Fibroblast of lung (primary cell): Measurements from ENCODE around the gene HAPLN3. TPM values are rescaled to one million over a fixed set of nuclear protein-coding genes. Genes with fewer than 3 reads are reported as not detected.

ENCODE experiments used
- DNase-seq, 2 donors: peaks; one replicate each; pipeline versions ENCODE4 v3.0.0 to v3.0.0-alpha.2; 2010; ENCODE audit warnings: low read depth in 2 of 2
- H2AFZ ChIP-seq: 2 replicates; pipeline ENCODE4 v1.5.1; 2012; ENCODE audit warnings: low read length, control low read depth, inconsistent platforms
- H3K27ac ChIP-seq: 2 replicates; pipeline ENCODE4 v1.5.1; 2011; ENCODE audit warnings: low read length, control low read depth; ENCODE audit not compliant: insufficient read depth
- H3K27me3 ChIP-seq: 2 replicates; pipeline ENCODE4 v1.5.1; 2011; ENCODE audit warnings: mild to moderate bottlenecking, low read length; ENCODE audit not compliant: control insufficient read depth, insufficient read depth
- H3K36me3 ChIP-seq: 2 replicates; pipeline ENCODE4 v1.5.1; 2011; ENCODE audit warnings: low read length; ENCODE audit not compliant: control insufficient read depth, insufficient read depth
- H3K4me1 ChIP-seq: 2 replicates; pipeline ENCODE4 v1.5.1; 2011; ENCODE audit warnings: low read length; ENCODE audit not compliant: control insufficient read depth, insufficient read depth; ENCODE audit errors: extremely low read depth
- H3K4me2 ChIP-seq: 2 replicates; pipeline ENCODE4 v1.5.1; 2011; ENCODE audit warnings: low read length, control low read depth; ENCODE audit not compliant: insufficient read depth; ENCODE audit errors: extremely low read depth
- H3K4me3 ChIP-seq, 4 experiments: fragments of 200-600 bp in 1 of 4; sonication (generic) in 1 of 4; replicated peaks in 1 of 4; 2 replicates each; pipeline ENCODE4 v1.5.1; 2011 to 2016; ENCODE audit warnings: low read length in 4 of 4, low read depth in 3 of 4, mild to moderate bottlenecking in 3 of 4, control low read depth in 2 of 4, inconsistent platforms in 1 of 4, mixed read lengths in 1 of 4; ENCODE audit not compliant: insufficient read depth in 1 of 4; ENCODE audit errors: control extremely low read depth in 1 of 4
- H3K79me2 ChIP-seq: 2 replicates; pipeline ENCODE4 v1.5.1; 2012; ENCODE audit warnings: mild to moderate bottlenecking, low read length, inconsistent platforms; ENCODE audit not compliant: control insufficient read depth, insufficient read depth
- H3K9ac ChIP-seq: 2 replicates; pipeline ENCODE4 v1.5.1; 2011; ENCODE audit warnings: mild to moderate bottlenecking, low read length, control low read depth; ENCODE audit not compliant: insufficient read depth
- H3K9me3 ChIP-seq: 2 replicates; pipeline ENCODE4 v1.5.1; 2012; ENCODE audit warnings: low read depth, low read length; ENCODE audit not compliant: control insufficient read depth, insufficient read depth
- H4K20me1 ChIP-seq: 2 replicates; pipeline ENCODE4 v1.5.1; 2011; ENCODE audit warnings: low read length; ENCODE audit not compliant: control insufficient read depth, insufficient read depth; ENCODE audit errors: extremely low read depth
- EZH2 ChIP-seq: IDR thresholded peaks from 2 replicates; pipeline ENCODE4 v1.5.1; 2012; ENCODE audit warnings: low read length, control low read depth, mild to moderate bottlenecking; ENCODE audit errors: missing control alignments
- polyA plus RNA-seq, 2 donors: library from polyadenylated mRNA; depleted of rRNA in 1 of 2; stranded (reverse) in 1 of 2; unstranded in 1 of 2; fragments of >200 nt; gene quantifications; 2 replicates each; pipeline ENCODE4 v1.2.1, GENCODE V29; 2011 to 2012; ENCODE audit warnings: missing spikeins in 1 of 2
- total RNA-seq: library from RNA; depleted of rRNA; stranded (reverse); fragments of >200 nt; gene quantifications from 2 replicates; pipeline ENCODE4 v1.2.1, GENCODE V29; 2014
- TF ChIP-seq, protein P1 (sequence below), 2 donors: IDR thresholded peaks in 1 of 2; conservative IDR thresholded peaks in 1 of 2; 1 replicate in 1 of 2; 2 replicates in 1 of 2; pipeline ENCODE4 v1.5.1; 2011 to 2012; ENCODE audit warnings: low read length in 2 of 2, control low read depth in 1 of 2, inconsistent platforms in 1 of 2, low read depth in 1 of 2, mild to moderate bottlenecking in 1 of 2

Gene HAPLN3
- total and polyA plus RNA-seq, 2 donors (not counting 1 experiment from before 2014, with no cell fraction given): 3.1 to 4.3 TPM

DNA sequence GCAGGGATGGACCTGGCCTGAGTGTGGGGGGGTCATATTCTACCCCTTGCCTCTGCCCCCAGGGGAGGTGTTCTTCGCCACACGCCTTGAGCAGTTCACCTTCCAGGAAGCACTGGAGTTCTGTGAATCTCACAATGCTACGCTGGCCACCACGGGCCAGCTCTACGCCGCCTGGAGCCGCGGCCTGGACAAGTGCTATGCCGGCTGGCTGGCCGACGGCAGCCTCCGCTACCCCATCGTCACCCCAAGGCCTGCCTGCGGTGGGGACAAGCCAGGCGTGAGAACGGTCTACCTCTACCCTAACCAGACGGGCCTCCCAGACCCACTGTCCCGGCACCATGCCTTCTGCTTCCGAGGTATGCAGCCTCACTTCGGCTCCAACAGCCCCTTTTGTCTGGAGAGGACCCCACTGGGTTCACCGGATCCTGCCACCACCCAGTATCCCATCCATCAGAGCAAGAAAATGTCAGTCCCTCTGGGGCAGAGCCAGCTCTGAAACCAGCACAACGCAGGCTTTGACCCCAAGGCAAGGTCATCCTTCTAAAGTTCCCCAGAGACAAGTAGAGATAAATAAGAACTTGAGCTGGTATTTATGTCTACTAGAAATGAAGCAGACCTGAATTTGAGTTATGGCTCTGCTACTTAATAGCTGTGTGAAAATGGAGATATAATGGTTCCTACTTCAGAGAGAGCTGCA is 45.8 kb downstream of the HAPLN3 start:
- no peak overlapping the region for H3K9ac ChIP-seq
- no peaks in the 10 kb centered on the region for H4K20me1 ChIP-seq
- no peak for DNase-seq
- no peak overlapping the region for H3K4me2 ChIP-seq
- TF ChIP-seq EZH2: no peak
- TF ChIP-seq, protein P1, sequence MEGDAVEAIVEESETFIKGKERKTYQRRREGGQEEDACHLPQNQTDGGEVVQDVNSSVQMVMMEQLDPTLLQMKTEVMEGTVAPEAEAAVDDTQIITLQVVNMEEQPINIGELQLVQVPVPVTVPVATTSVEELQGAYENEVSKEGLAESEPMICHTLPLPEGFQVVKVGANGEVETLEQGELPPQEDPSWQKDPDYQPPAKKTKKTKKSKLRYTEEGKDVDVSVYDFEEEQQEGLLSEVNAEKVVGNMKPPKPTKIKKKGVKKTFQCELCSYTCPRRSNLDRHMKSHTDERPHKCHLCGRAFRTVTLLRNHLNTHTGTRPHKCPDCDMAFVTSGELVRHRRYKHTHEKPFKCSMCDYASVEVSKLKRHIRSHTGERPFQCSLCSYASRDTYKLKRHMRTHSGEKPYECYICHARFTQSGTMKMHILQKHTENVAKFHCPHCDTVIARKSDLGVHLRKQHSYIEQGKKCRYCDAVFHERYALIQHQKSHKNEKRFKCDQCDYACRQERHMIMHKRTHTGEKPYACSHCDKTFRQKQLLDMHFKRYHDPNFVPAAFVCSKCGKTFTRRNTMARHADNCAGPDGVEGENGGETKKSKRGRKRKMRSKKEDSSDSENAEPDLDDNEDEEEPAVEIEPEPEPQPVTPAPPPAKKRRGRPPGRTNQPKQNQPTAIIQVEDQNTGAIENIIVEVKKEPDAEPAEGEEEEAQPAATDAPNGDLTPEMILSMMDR (conservative IDR thresholded peaks at IDR 0.05 in 1 of 2, IDR thresholded peaks at IDR 0.05 in 1 of 2; ENCODE audit: low read depth in 1 of 2, low read length in 2 of 2): no peak
- H3K79me2 ChIP-seq: no peaks in the 10 kb centered on the region
- no peaks in the 10 kb centered on the region for H3K4me1 ChIP-seq
- H3K9me3 ChIP-seq: no peaks in the 10 kb centered on the region
- peaks cover 3% of the 10 kb centered on the region for H3K27me3 ChIP-seq
- no peak overlapping the region for H2AFZ ChIP-seq
- H3K4me3 ChIP-seq: no peak overlapping the region
- no peak overlapping the region for H3K27ac ChIP-seq
- H3K36me3 ChIP-seq: no peaks in the 10 kb centered on the region

DNA sequence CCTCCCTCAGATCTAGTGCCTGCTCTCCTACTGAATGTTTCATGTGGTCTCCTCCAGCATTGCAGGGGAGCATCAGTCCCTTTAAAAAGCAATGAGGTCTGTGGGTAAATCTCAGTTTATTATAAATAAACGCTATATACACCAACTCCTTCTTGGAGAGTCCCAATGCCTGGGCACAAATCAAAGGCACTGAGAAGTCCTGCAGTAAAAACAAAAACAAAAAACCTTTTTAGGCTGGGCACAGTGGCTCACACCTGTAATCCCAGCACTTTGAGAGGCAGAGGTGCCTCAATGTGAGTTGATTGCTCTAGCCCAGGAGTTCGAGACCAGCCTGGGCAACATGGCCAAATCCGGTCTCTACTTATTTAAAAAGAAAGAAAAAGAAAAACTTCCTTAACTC is 47.1 kb downstream of the HAPLN3 start:
- Histone ChIP-seq H3K4me3 (no peak overlapping the region), H3K9me3 (no peaks in the 10 kb centered on the region), H4K20me1 (no peaks in the 10 kb centered on the region), H3K4me1 (no peaks in the 10 kb centered on the region), H2AFZ (no peak overlapping the region), H3K9ac (no peak overlapping the region), H3K4me2 (no peak overlapping the region), H3K79me2 (no peaks in the 10 kb centered on the region), H3K27ac (no peak overlapping the region), H3K36me3 (no peaks in the 10 kb centered on the region), H3K27me3 (peaks cover 2% of the 10 kb centered on the region)
- no peak for TF ChIP-seq EZH2
- TF ChIP-seq, protein P1 (conservative IDR thresholded peaks at IDR 0.05 in 1 of 2, IDR thresholded peaks at IDR 0.05 in 1 of 2; ENCODE audit: low read depth in 1 of 2, low read length in 2 of 2): no peak
- no peak for DNase-seq

DNA sequence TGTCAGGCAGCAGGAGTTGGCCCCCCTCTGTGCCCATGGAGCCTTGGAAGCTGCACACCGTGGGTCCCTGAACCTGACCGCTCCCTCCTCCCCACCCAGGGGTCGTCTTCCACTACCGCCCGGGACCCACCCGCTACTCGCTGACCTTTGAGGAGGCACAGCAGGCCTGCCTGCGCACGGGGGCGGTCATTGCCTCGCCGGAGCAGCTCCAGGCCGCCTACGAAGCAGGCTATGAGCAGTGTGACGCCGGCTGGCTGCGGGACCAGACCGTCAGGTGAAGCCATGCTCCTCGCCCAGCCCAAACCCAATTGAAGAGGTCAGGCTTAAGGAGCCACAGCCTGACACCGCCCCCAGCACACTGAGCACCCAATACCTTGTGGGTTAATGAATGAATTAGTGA is 48.2 kb downstream of the HAPLN3 start:
- H3K79me2 ChIP-seq: no peaks in the 10 kb centered on the region
- no peaks in the 10 kb centered on the region for H3K36me3 ChIP-seq
- no peaks in the 10 kb centered on the region for H4K20me1 ChIP-seq
- H3K9me3 ChIP-seq: no peaks in the 10 kb centered on the region
- DNase-seq: no peak
- no peak overlapping the region for H3K27ac ChIP-seq
- TF ChIP-seq, protein P1 (conservative IDR thresholded peaks at IDR 0.05 in 1 of 2, IDR thresholded peaks at IDR 0.05 in 1 of 2; ENCODE audit: low read depth in 1 of 2, low read length in 2 of 2): no peak
- no peak for TF ChIP-seq EZH2
- no peak overlapping the region for H3K4me2 ChIP-seq
- H3K4me1 ChIP-seq: no peaks in the 10 kb centered on the region
- no peak overlapping the region for H3K9ac ChIP-seq
- H3K4me3 ChIP-seq: no peak overlapping the region
- H2AFZ ChIP-seq: no peak overlapping the region
- H3K27me3 ChIP-seq: no peaks in the 10 kb centered on the region
